ENCODE measurements around the gene CNOT6. TPM values are rescaled to one million over a fixed set of nuclear protein-coding genes. Genes with fewer than 3 reads are reported as not detected.

Gene CNOT6
- total RNA-seq, 1 experiment from 2014 or later, result 10.6 TPM

DNA sequence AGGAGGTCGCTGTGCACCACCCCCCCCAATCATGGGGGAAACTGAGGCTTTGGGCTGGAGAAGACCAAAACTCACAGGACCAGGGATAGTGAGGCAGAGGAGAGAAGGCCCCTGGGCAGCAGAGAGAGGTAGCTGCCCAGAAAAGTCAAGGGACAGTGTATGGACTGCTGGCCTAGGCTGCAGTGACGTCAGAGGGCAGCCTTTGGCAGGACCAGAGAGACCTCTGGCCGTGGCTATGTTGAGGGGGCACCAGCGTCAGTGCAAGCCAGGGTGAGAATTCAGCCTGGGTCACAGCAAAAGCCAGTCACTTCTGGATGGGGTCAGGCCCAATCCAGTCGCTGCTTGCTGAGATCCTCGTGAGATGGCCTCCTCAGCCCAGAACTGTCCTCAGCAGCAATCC is 128.7 kb downstream of the CNOT6 start:
- intact Hi-C loops (cut with micrococcal nuclease), result no loop called here
- Histone ChIP-seq H4K20me1 (ENCODE audit: low read length) (no peaks in the 10 kb centered on the region), H3K4me2 (ENCODE audit: low read length) (no peak overlapping the region), H2AFZ (ENCODE audit: low read length) (no peak overlapping the region), H3F3A (ENCODE audit: low read length, unreplicated experiment) (no peaks in the 10 kb centered on the region), H3K36me3 (ENCODE audit: low read depth, low read length) (no peaks in the 10 kb centered on the region), H3K9me2 (replicated peaks; ENCODE audit: low read length) (no peaks in the 10 kb centered on the region), H3K27me3 (ENCODE audit: low read length) (peaks cover 28% of the 10 kb centered on the region), H3K27ac (ENCODE audit: low read length) (no peak overlapping the region), H3K9me3 (ENCODE audit: low read length) (no peaks in the 10 kb centered on the region), H3K4me3 (ENCODE audit: low read length) (no peak overlapping the region), H3K4me1 (ENCODE audit: insufficient read depth, low read length) (no peaks in the 10 kb centered on the region), H3K79me2 (ENCODE audit: low read length) (no peaks in the 10 kb centered on the region), H3K9ac (ENCODE audit: low read length) (no peak overlapping the region)
- CTCF ChIA-PET, result no interaction called here
- TF ChIP-seq CTCF (conservative IDR thresholded peaks at IDR 0.05; ENCODE audit: low read depth, low read length) (no peak), EZH2phosphoT487 (IDR thresholded peaks at IDR 0.05; ENCODE audit: borderline replicate concordance, low read length) (no peak), EZH2 (IDR thresholded peaks at IDR 0.05; ENCODE audit: low read length, unreplicated experiment) (no peak)
- no TSS peak for BruUV-seq (replicated peaks)
- ATAC-seq (no peak), DNase-seq (no peak)
- POLR2A ChIA-PET (ENCODE audit: unreplicated experiment), result no interaction called here

GRCh38 chr5:180623411-180623834 is 129.2 kb downstream of the CNOT6 start:
- CTCF ChIA-PET, result no interaction called here
- no peak overlapping the region for H3K4me3 ChIP-seq (ENCODE audit: low read length)
- intact Hi-C loops (cut with micrococcal nuclease), result no loop called here
- no peaks in the 10 kb centered on the region for H3K9me2 ChIP-seq (replicated peaks; ENCODE audit: low read length)
- H3K9me3 ChIP-seq (ENCODE audit: low read length), result no peaks in the 10 kb centered on the region
- BruUV-seq (replicated peaks), result no TSS peak
- no peaks in the 10 kb centered on the region for H3K79me2 ChIP-seq (ENCODE audit: low read length)
- H4K20me1 ChIP-seq (ENCODE audit: low read length), result no peaks in the 10 kb centered on the region
- no peak for TF ChIP-seq EZH2 (IDR thresholded peaks at IDR 0.05; ENCODE audit: low read length, unreplicated experiment)
- no peak for TF ChIP-seq CTCF (conservative IDR thresholded peaks at IDR 0.05; ENCODE audit: low read depth, low read length)
- H3K9ac ChIP-seq (ENCODE audit: low read length), result no peak overlapping the region
- ATAC-seq (no peak), DNase-seq (no peak)
- H3K4me2 ChIP-seq (ENCODE audit: low read length), result no peak overlapping the region
- H3K27me3 ChIP-seq (ENCODE audit: low read length), result peaks cover 26% of the 10 kb centered on the region
- H2AFZ ChIP-seq (ENCODE audit: low read length), result no peak overlapping the region
- H3K27ac ChIP-seq (ENCODE audit: low read length), result no peak overlapping the region
- no peaks in the 10 kb centered on the region for H3K36me3 ChIP-seq (ENCODE audit: low read depth, low read length)
- H3K4me1 ChIP-seq (ENCODE audit: insufficient read depth, low read length), result no peaks in the 10 kb centered on the region
- POLR2A ChIA-PET (ENCODE audit: unreplicated experiment), result no interaction called here
- H3F3A ChIP-seq (ENCODE audit: low read length, unreplicated experiment), result no peaks in the 10 kb centered on the region

GRCh38 chr5:180623844-180624243 is 129.7 kb downstream of the CNOT6 start:
- CTCF ChIA-PET, result no interaction called here
- no TSS peak for BruUV-seq (replicated peaks)
- no peaks in the 10 kb centered on the region for H3K4me1 ChIP-seq (ENCODE audit: insufficient read depth, low read length)
- DNase-seq (no peak), ATAC-seq (no peak)
- no peaks in the 10 kb centered on the region for H3K79me2 ChIP-seq (ENCODE audit: low read length)
- no peak overlapping the region for H3K4me3 ChIP-seq (ENCODE audit: low read length)
- H3K9ac ChIP-seq (ENCODE audit: low read length), result no peak overlapping the region
- H3K27ac ChIP-seq (ENCODE audit: low read length), result no peak overlapping the region
- POLR2A ChIA-PET (ENCODE audit: unreplicated experiment), result no interaction called here
- H3K36me3 ChIP-seq (ENCODE audit: low read depth, low read length), result no peaks in the 10 kb centered on the region
- TF ChIP-seq EZH2phosphoT487 (IDR thresholded peaks at IDR 0.05; ENCODE audit: borderline replicate concordance, low read length), result no peak
- no peak for TF ChIP-seq CTCF (conservative IDR thresholded peaks at IDR 0.05; ENCODE audit: low read depth, low read length)
- no peak for TF ChIP-seq EZH2 (IDR thresholded peaks at IDR 0.05; ENCODE audit: low read length, unreplicated experiment)
- H4K20me1 ChIP-seq (ENCODE audit: low read length), result no peaks in the 10 kb centered on the region
- intact Hi-C loops (cut with micrococcal nuclease), result no loop called here
- peaks cover 22% of the 10 kb centered on the region for H3K27me3 ChIP-seq (ENCODE audit: low read length)
- H3K4me2 ChIP-seq (ENCODE audit: low read length), result no peak overlapping the region
- no peaks in the 10 kb centered on the region for H3F3A ChIP-seq (ENCODE audit: low read length, unreplicated experiment)
- H3K9me2 ChIP-seq (replicated peaks; ENCODE audit: low read length), result no peaks in the 10 kb centered on the region
- no peak overlapping the region for H2AFZ ChIP-seq (ENCODE audit: low read length)
- H3K9me3 ChIP-seq (ENCODE audit: low read length), result no peaks in the 10 kb centered on the region

Measured in PC-3 (cell line).